Measurements from ENCODE around the gene TRPV6. TPM values are rescaled to one million over a fixed set of nuclear protein-coding genes. Genes with fewer than 3 reads are reported as not detected.
A peak's percentile ranks its signal among the peaks of the same experiment; 100 is the strongest.

Gene TRPV6
- total RNA-seq, 4 donors from 2014 or later, result 0.25 to 2.9 (median 1.2) TPM

DNA sequence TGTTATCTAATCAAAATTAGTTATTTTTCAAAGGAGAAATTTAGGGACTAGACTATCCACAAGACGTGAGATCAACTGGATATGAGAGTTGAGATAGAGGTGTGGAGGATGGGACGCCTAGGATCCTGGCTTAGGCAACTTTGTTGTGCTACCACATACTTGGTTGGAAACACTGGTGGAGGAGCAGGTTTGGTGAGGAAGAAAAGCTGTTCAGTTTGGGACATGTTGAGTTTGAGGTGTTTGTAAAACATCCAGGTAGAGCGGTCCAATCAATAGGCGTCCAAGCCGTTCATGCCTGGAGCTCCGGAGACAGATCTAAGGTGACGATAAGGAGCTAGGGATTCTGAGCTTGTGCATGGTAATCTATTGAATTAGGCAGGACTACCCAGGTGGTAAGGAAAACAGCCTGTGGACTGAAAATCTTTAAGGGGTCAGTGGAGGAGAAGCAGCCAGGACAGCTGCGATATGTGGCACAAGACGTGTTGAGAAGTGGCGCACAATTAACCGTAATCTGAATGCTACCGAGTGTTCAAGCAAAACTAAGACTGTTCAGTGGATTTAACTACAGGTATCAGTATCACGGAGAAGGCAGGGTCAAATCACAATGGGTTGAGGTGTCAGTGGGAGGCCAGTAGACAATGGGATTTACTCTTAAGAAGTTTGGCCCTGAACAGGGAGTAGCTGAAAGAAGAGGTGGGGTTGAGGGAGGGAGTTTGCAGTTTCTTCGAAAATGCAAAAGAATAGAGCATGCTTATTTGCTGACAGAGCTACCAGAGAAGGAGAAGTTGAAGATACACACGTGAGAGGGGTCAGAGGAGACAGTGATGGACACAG lies 16.1 kb upstream of the TRPV6 start:
- H3K36me3 ChIP-seq, result no peaks in the 10 kb centered on the region
- no peak overlapping the region for H3K27ac ChIP-seq
- no peaks in the 10 kb centered on the region for H3K9me3 ChIP-seq
- peaks cover 0 to 12% of the 10 kb centered on the region in 2 donors for H3K4me1 ChIP-seq
- TF ChIP-seq, protein P1, sequence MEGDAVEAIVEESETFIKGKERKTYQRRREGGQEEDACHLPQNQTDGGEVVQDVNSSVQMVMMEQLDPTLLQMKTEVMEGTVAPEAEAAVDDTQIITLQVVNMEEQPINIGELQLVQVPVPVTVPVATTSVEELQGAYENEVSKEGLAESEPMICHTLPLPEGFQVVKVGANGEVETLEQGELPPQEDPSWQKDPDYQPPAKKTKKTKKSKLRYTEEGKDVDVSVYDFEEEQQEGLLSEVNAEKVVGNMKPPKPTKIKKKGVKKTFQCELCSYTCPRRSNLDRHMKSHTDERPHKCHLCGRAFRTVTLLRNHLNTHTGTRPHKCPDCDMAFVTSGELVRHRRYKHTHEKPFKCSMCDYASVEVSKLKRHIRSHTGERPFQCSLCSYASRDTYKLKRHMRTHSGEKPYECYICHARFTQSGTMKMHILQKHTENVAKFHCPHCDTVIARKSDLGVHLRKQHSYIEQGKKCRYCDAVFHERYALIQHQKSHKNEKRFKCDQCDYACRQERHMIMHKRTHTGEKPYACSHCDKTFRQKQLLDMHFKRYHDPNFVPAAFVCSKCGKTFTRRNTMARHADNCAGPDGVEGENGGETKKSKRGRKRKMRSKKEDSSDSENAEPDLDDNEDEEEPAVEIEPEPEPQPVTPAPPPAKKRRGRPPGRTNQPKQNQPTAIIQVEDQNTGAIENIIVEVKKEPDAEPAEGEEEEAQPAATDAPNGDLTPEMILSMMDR (IDR thresholded peaks at IDR 0.05), result no peak
- no peak for TF ChIP-seq POLR2A (IDR thresholded peaks at IDR 0.05)
- H3K27me3 ChIP-seq, result no peaks in the 10 kb centered on the region
- no peak for DNase-seq
- 81 to 89% methylated on average over 15 of the region's 15 CpGs for WGBS, 2 donors
- no peak overlapping the region for H3K4me3 ChIP-seq (replicated peaks in 1 of 3)
- intact Hi-C loops (cut with DNase I), result no loop called here

DNA sequence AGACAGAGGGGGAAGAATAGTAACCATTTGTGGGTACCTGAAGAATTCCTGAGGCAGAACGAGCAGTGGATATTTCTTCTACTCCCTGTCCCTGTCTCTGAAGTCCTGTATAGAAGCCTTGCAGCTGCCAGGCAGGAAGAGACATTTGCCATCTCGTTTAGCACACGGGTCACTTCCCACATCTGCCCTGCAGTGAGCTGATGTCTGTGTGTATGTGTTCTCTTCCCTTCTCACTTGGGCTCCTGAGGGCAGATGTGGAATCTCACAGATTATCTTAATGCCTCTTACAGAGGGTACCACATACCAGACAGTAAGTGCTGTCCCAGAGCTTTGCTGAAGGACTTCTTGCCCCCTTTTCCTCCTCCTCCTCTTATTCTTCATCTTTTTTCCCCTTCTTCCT lies 14.1 kb upstream of the TRPV6 start:
- no peak overlapping the region for H3K4me3 ChIP-seq (replicated peaks in 1 of 3)
- no peak for DNase-seq
- peaks cover 0 to 12% of the 10 kb centered on the region in 2 donors for H3K4me1 ChIP-seq
- no peak overlapping the region for H3K27ac ChIP-seq
- H3K27me3 ChIP-seq, result no peaks in the 10 kb centered on the region
- no peak for TF ChIP-seq POLR2A (IDR thresholded peaks at IDR 0.05)
- TF ChIP-seq, protein P1 (IDR thresholded peaks at IDR 0.05), result no peak
- intact Hi-C loops (cut with DNase I), result no loop called here
- WGBS, 2 donors, result 53 to 69% methylated on average over 3 of the region's 3 CpGs
- no peaks in the 10 kb centered on the region for H3K9me3 ChIP-seq
- H3K36me3 ChIP-seq, result no peaks in the 10 kb centered on the region

DNA sequence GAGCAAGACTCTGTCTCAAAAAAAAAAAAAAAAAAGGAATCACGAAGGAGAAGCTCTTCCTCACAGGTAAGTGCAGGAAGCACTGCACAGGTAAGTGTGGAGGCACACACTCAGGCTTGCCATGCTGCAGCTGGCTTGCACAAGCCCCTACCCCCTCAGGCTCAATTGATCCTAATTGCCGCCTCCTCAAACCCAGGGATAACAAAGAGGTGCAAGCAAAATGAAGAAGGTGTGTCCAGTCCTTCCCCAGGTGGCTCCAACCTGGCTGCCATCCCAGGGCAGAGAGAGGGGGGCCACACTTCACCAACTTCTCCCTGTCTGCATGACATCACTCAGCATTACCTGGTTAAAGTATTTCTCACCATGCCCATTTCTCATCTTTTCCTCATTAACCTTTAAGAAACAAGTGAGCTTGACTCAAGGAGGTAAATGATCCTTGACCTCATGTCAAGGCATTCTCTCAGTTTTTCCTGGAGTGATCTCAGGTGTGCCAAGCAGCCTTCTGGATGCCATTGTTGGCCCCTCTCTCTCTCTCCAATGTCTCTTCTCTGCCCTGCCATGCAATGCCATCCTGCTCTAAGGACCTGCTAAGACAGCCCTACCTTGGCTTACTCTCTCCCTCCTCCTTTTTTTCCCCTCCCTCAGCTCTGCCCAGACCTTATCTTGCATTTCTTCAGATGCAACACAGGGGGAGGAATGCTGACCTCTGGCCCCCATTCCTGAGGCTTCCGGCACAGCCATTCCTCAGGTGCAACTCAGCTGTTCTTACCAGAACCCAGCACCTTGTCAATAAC lies 13.0 kb upstream of the TRPV6 start:
- peaks cover 0 to 12% of the 10 kb centered on the region in 2 donors for H3K4me1 ChIP-seq
- TF ChIP-seq POLR2A (IDR thresholded peaks at IDR 0.05), result no peak
- TF ChIP-seq, protein P1 (IDR thresholded peaks at IDR 0.05), result no peak

DNA sequence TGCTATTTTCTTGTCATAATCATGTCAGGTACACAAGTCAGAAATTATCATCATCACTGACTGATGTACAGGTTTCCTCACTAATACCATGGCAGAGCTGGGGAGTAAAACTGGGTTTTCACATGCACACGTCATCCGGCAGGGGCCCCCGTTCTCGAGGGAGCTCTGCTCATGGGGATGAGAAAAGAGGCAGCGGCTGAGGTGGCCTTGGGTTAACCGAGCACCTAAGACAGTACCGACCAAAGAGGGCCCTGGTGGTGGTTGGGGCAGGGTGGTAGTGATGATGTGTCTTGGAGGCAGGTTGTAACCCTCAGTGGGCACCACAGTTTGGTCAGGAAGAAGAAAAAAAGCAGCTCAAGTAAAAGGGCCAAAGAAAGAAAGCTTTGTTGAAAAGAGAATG lies 12.1 kb upstream of the TRPV6 start:
- no peak for TF ChIP-seq POLR2A (IDR thresholded peaks at IDR 0.05)
- TF ChIP-seq, protein P1 (IDR thresholded peaks at IDR 0.05), result no peak
- no peak overlapping the region for H3K4me3 ChIP-seq (replicated peaks in 1 of 3)
- H3K27me3 ChIP-seq, result no peaks in the 10 kb centered on the region
- no peaks in the 10 kb centered on the region for H3K36me3 ChIP-seq
- intact Hi-C loops (cut with DNase I), result no loop called here
- WGBS, 2 donors, result 93 to 95% methylated on average over 7 of the region's 7 CpGs
- H3K27ac ChIP-seq, result no peak overlapping the region
- no peak for DNase-seq
- no peaks in the 10 kb centered on the region for H3K9me3 ChIP-seq
- H3K4me1 ChIP-seq, result peaks cover 0 to 12% of the 10 kb centered on the region in 2 donors

More for the DNA sequence above, 13.0 kb upstream of the TRPV6 start:
- 29 to 37% methylated on average over 3 of the region's 3 CpGs for WGBS, 2 donors
- H3K9me3 ChIP-seq, result no peaks in the 10 kb centered on the region
- DNase-seq, result peak; percentile 80 to 82
- H3K27ac ChIP-seq, result no peak overlapping the region
- no peak overlapping the region for H3K4me3 ChIP-seq (replicated peaks in 1 of 3)
- intact Hi-C loops (cut with DNase I), result no loop called here
- no peaks in the 10 kb centered on the region for H3K27me3 ChIP-seq
- H3K36me3 ChIP-seq, result no peaks in the 10 kb centered on the region

All from thyroid gland (tissue), 4 donors.